ENCODE results near the gene TENM4.

GRCh38 chr11:79195209-79195608 is 245.6 kb downstream of the TENM4 start:
- TF ChIP-seq CTCF (IDR thresholded peaks at IDR 0.05 in 4 of 5, conservative IDR thresholded peaks at IDR 0.05 in 1 of 5) (no peak), POLR2A (IDR thresholded peaks at IDR 0.05) (no peak)

Data from gastrocnemius medialis (tissue), 4 donors.